GM18519 (cell line): ENCODE results near the gene WARS2.

ENCODE experiments used
- ATAC-seq: cut with Tn5 transposase; IDR thresholded peaks from one replicate; pipeline ENCODE4 v1.9.1; 2021; ENCODE audit warnings: mild to moderate bottlenecking, moderate library complexity; ENCODE audit not compliant: unreplicated experiment, low FRiP score

WARS2 gene

GRCh38 chr1:119002028-119002686 lies 138.3 kb downstream of the WARS2 start:
- no peak for ATAC-seq

GRCh38 chr1:119001181-119002027 lies 139.0 kb downstream of the WARS2 start:
- ATAC-seq = no peak

GRCh38 chr1:119000371-119001180 lies 139.9 kb downstream of the WARS2 start:
- no peak for ATAC-seq

- no peak for ATAC-seq
Measured at GRCh38 chr1:118999348-119000071, 140.9 kb downstream of the WARS2 start.

GRCh38 chr1:118998171-118998570 lies 142.3 kb downstream of the WARS2 start:
- ATAC-seq = no peak

- no peak for ATAC-seq
Measured at GRCh38 chr1:118997225-118997624, 143.2 kb downstream of the WARS2 start.

GRCh38 chr1:118995312-118996016 lies 145.0 kb downstream of the WARS2 start:
- no peak for ATAC-seq

- ATAC-seq = no peak
Measured at GRCh38 chr1:118993700-118994026, 146.8 kb downstream of the WARS2 start.

- no peak for ATAC-seq
Measured at GRCh38 chr1:118992868-118993699, 147.4 kb downstream of the WARS2 start.

GRCh38 chr1:118992237-118992825 lies 148.1 kb downstream of the WARS2 start:
- ATAC-seq = no peak

GRCh38 chr1:118991448-118991847 lies 149.0 kb downstream of the WARS2 start:
- ATAC-seq = no peak

GRCh38 chr1:118990513-118991152 lies 149.8 kb downstream of the WARS2 start:
- no peak for ATAC-seq

- no peak for ATAC-seq
Measured at GRCh38 chr1:118989878-118990378, 150.5 kb downstream of the WARS2 start.

GRCh38 chr1:118989006-118989815 lies 151.2 kb downstream of the WARS2 start:
- ATAC-seq = no peak

GRCh38 chr1:118988186-118989005 lies 152.1 kb downstream of the WARS2 start, which contains the start of gene TBX15:
Gene TBX15 (minus strand): TSS chr1:118988343. CDS start chr1:118987795, 548 bp downstream.
- no peak for ATAC-seq

- no peak for ATAC-seq
Measured at GRCh38 chr1:118987468-118988185, 152.8 kb downstream of the WARS2 start.
